Right renal cortex interstitium (tissue), 3 donors: ENCODE results near the gene MAGEA2B. TPM values are rescaled to one million over a fixed set of nuclear protein-coding genes. Genes with fewer than 3 reads are reported as not detected.
"Not testable (repeated sequence)": the region's sequence is repeated elsewhere in the genome, so short reads cannot be mapped to it uniquely, and the experiment has no call there.

Experiments used
- DNase-seq, 3 donors: peaks; one replicate each; pipeline ENCODE4 v3.0.0-alpha.2; 2013; ENCODE audit warnings: low read depth in 3 of 3, low spot score in 2 of 3
- polyA plus RNA-seq, 3 donors: library from polyadenylated mRNA; unstranded; fragments of 120-200 nt; gene quantifications; one replicate each; pipeline ENCODE4 v1.2.1, GENCODE V29; 2013; ENCODE audit not compliant: insufficient read length in 3 of 3

MAGEA2B gene
- not detected for polyA plus RNA-seq

- DNase-seq, result not testable (repeated sequence)
Observed at GRCh38 chrX:152713815-152714787, at the start of gene MAGEA2B. TSS of gene MAGEA2B (plus strand) at chrX:152714628. CDS start at chrX:152717107, 2,479 bp downstream.

GRCh38 chrX:152674135-152674534, 40.3 kb upstream of the MAGEA2B start:
- DNase-seq, result no peak

GRCh38 chrX:152674652-152675051, 39.8 kb upstream of the MAGEA2B start:
- DNase-seq, result not testable (repeated sequence)

GRCh38 chrX:152681012-152681411, 33.4 kb upstream of the MAGEA2B start:
- not testable (repeated sequence) for DNase-seq

- DNase-seq, result not testable (repeated sequence)
Observed at GRCh38 chrX:152697952-152698931, 16.2 kb upstream of the MAGEA2B start, which contains the start of gene MAGEA3. TSS of gene MAGEA3 (plus strand) at chrX:152698794. CDS start at chrX:152700833, 2,039 bp downstream.

GRCh38 chrX:152700390-152700789, 14.0 kb upstream of the MAGEA2B start:
- DNase-seq, result not testable (repeated sequence)

GRCh38 chrX:152706500-152706899, 7.9 kb upstream of the MAGEA2B start:
- DNase-seq, result not testable (repeated sequence)

- DNase-seq, result not testable (repeated sequence)
Observed at GRCh38 chrX:152709173-152709572, 5.3 kb upstream of the MAGEA2B start, which contains the start of gene CSAG2. TSS of gene CSAG2 (minus strand) at chrX:152709273. CDS start at chrX:152709112, 161 bp downstream.

- not testable (repeated sequence) for DNase-seq
Observed at GRCh38 chrX:152713195-152713594, 1.2 kb upstream of the MAGEA2B start.

GRCh38 chrX:152725409-152725808, 11.0 kb downstream of the MAGEA2B start:
- no peak for DNase-seq

GRCh38 chrX:152733261-152733975, 19.0 kb downstream of the MAGEA2B start, which contains the start of the genes CSAG1 and MAGEA12:
TSS of gene CSAG1 (minus strand) at chrX:152733721. CDS start at chrX:152732460, 1,261 bp downstream.
TSS of gene MAGEA12 (plus strand) at chrX:152733757. CDS start at chrX:152736162, 2,405 bp downstream.
- DNase-seq, result no peak

GRCh38 chrX:152734143-152734858, 19.9 kb downstream of the MAGEA2B start:
- not testable (repeated sequence) for DNase-seq

- no peak for DNase-seq
Observed at GRCh38 chrX:152735101-152735500, 20.7 kb downstream of the MAGEA2B start.

GRCh38 chrX:152735860-152736511, 21.6 kb downstream of the MAGEA2B start:
- DNase-seq, result no peak

GRCh38 chrX:152736528-152736927, 22.1 kb downstream of the MAGEA2B start:
- DNase-seq, result not testable (repeated sequence)

- DNase-seq, result no peak
Observed at GRCh38 chrX:152738560-152738959, 24.1 kb downstream of the MAGEA2B start.

GRCh38 chrX:152753686-152754650, 39.5 kb downstream of the MAGEA2B start, which contains the start of gene MAGEA2:
TSS of gene MAGEA2 (minus strand) at chrX:152753842. CDS start at chrX:152751363, 2,479 bp downstream.
- not testable (repeated sequence) for DNase-seq
